Loucy (cell line): Measurements from ENCODE around the gene PARP1.
A peak's percentile ranks its signal among the peaks of the same experiment; 100 is the strongest.

Experiments used
- H2AFZ ChIP-seq: fragments of 200-600 bp; sonication (generic); 2 replicates; pipeline ENCODE4 v1.6.0; 2016; ENCODE audit warnings: antibody characterized with exemption, mild to moderate bottlenecking, low read length, moderate library complexity
- H3F3A ChIP-seq: fragments of 200-600 bp; 2 replicates; pipeline ENCODE4 v1.6.0; 2016; ENCODE audit warnings: antibody characterized with exemption, low read depth, mild to moderate bottlenecking
- H3K27me3 ChIP-seq: fragments of 200-600 bp; sonication (generic); 2 replicates; pipeline ENCODE4 v1.6.1; 2014; ENCODE audit warnings: low read length, mild to moderate bottlenecking; ENCODE audit not compliant: insufficient read depth, poor library complexity, severe bottlenecking
- H3K36me3 ChIP-seq: fragments of 200-600 bp; sonication (generic); 2 replicates; pipeline ENCODE4 v1.6.1; 2016; ENCODE audit warnings: low read length; ENCODE audit not compliant: insufficient read depth
- H3K4me1 ChIP-seq: fragments of 200-600 bp; sonication (generic); 2 replicates; pipeline ENCODE4 v1.5.1; 2014; ENCODE audit warnings: low read length, mild to moderate bottlenecking; ENCODE audit not compliant: insufficient read depth, poor library complexity, severe bottlenecking
- H3K4me2 ChIP-seq: fragments of 200-600 bp; sonication (generic); 2 replicates; pipeline ENCODE4 v1.6.0; 2014; ENCODE audit warnings: antibody characterized with exemption, low read length, low read depth, mild to moderate bottlenecking; ENCODE audit not compliant: poor library complexity, severe bottlenecking
- H3K4me3 ChIP-seq: fragments of 200-600 bp; sonication (generic); 2 replicates; pipeline ENCODE4 v1.5.1; 2014; ENCODE audit warnings: low read length, mild to moderate bottlenecking, mixed read lengths; ENCODE audit not compliant: poor library complexity, severe bottlenecking
- H3K79me2 ChIP-seq: fragments of 200-600 bp; sonication (generic); 2 replicates; pipeline ENCODE4 v1.6.1; 2014; ENCODE audit warnings: low read length; ENCODE audit not compliant: insufficient read depth
- H3K9ac ChIP-seq: fragments of 200-600 bp; sonication (generic); 2 replicates; pipeline ENCODE4 v1.6.0; 2014; ENCODE audit warnings: mild to moderate bottlenecking, low read depth, low read length, moderate library complexity; ENCODE audit not compliant: poor library complexity, severe bottlenecking
- H3K9me2 ChIP-seq: fragments of 200-600 bp; sonication (generic); replicated peaks from 2 replicates; pipeline ENCODE4 v1.6.1; 2016; ENCODE audit warnings: low read depth, low read length, mixed read lengths
- H3K9me3 ChIP-seq: fragments of 200-600 bp; sonication (generic); 2 replicates; pipeline ENCODE4 v1.6.1; 2014; ENCODE audit warnings: mild to moderate bottlenecking, antibody characterized with exemption, low read length, low read depth; ENCODE audit not compliant: insufficient read depth
- H4K20me1 ChIP-seq: fragments of 200-600 bp; sonication (generic); 2 replicates; pipeline ENCODE4 v1.6.0; 2014; ENCODE audit warnings: antibody characterized with exemption, low read length, mild to moderate bottlenecking; ENCODE audit not compliant: insufficient read depth, poor library complexity, severe bottlenecking
- CTCF ChIP-seq: fragments of 200-600 bp; sonication (generic); conservative IDR thresholded peaks from 2 replicates; pipeline ENCODE4 v1.5.1; 2014; ENCODE audit warnings: mild to moderate bottlenecking, antibody characterized with exemption, low read length
- EZH2phosphoT487 ChIP-seq: fragments of 200-600 bp; IDR thresholded peaks from 2 replicates; pipeline ENCODE4 v1.6.1; 2018; ENCODE audit warnings: antibody characterized with exemption, mild to moderate bottlenecking, moderate library complexity, borderline replicate concordance

PARP1 gene

GRCh38 chr1:226401355-226402303, 6.3 kb downstream of the PARP1 start:
- peaks cover 100% of the 10 kb centered on the region for H3K79me2 ChIP-seq

GRCh38 chr1:226400519-226401354, 7.2 kb downstream of the PARP1 start:
- Histone ChIP-seq H3K9me2 (no peaks in the 10 kb centered on the region), H3K79me2 (peaks cover 100% of the 10 kb centered on the region), H2AFZ (no peak overlapping the region), H3K36me3 (peaks cover 58% of the 10 kb centered on the region; the same call in 1 of the 2 replicates), H3K4me3 (no peak overlapping the region), H3F3A (no peaks in the 10 kb centered on the region), H3K9ac (no peak overlapping the region), H3K4me1 (peaks cover 41% of the 10 kb centered on the region), H3K9me3 (no peaks in the 10 kb centered on the region), H3K27me3 (no peaks in the 10 kb centered on the region), H3K4me2 (peak overlapping the region; percentile 98), H4K20me1 (peaks cover 77% of the 10 kb centered on the region)
- TF ChIP-seq CTCF = no peak
- no peak for TF ChIP-seq EZH2phosphoT487

More at GRCh38 chr1:226401355-226402303, 6.3 kb downstream of the PARP1 start:
- Histone ChIP-seq H3K9ac (no peak overlapping the region), H3K9me2 (no peaks in the 10 kb centered on the region), H3K4me1 (peaks cover 50% of the 10 kb centered on the region), H3K36me3 (peaks cover 54% of the 10 kb centered on the region; the same call in 1 of the 2 replicates), H4K20me1 (peaks cover 82% of the 10 kb centered on the region), H2AFZ (no peak overlapping the region), H3K9me3 (no peaks in the 10 kb centered on the region), H3K4me2 (peak overlapping the region; percentile 98), H3K27me3 (no peaks in the 10 kb centered on the region), H3K4me3 (no peak overlapping the region), H3F3A (no peaks in the 10 kb centered on the region)
- no peak for TF ChIP-seq EZH2phosphoT487
- TF ChIP-seq CTCF = no peak

- Histone ChIP-seq H2AFZ (no peak overlapping the region), H3K4me1 (peaks cover 15% of the 10 kb centered on the region), H3F3A (no peaks in the 10 kb centered on the region), H3K9me2 (no peaks in the 10 kb centered on the region), H3K9ac (no peak overlapping the region), H3K36me3 (peaks cover 83% of the 10 kb centered on the region), H3K4me2 (peak overlapping the region; percentile 19), H3K79me2 (peaks cover 100% of the 10 kb centered on the region), H3K4me3 (no peak overlapping the region), H3K9me3 (no peaks in the 10 kb centered on the region), H3K27me3 (no peaks in the 10 kb centered on the region), H4K20me1 (peaks cover 68% of the 10 kb centered on the region)
- no peak for TF ChIP-seq CTCF
- no peak for TF ChIP-seq EZH2phosphoT487
These were observed 9.8 kb downstream of the PARP1 start for GRCh38 chr1:226397955-226398636.
